NT2/D1 (cell line): Measurements from ENCODE around the gene TMED3.
"Not testable (repeated sequence)": the region's sequence is repeated elsewhere in the genome, so short reads cannot be mapped to it uniquely, and the experiment has no call there.

Experiments used
- DNase-seq: peaks from one replicate; pipeline ENCODE4 v3.0.0-alpha.2; 2011; ENCODE audit warnings: low read depth, low spot score
- H3K27me3 ChIP-seq: 2 replicates; pipeline ENCODE4 v1.6.0; 2011; ENCODE audit warnings: mild to moderate bottlenecking; ENCODE audit not compliant: insufficient read length, insufficient read depth
- H3K36me3 ChIP-seq: 2 replicates; pipeline ENCODE4 v1.6.1; 2011; ENCODE audit warnings: mild to moderate bottlenecking, low read length, mixed read lengths; ENCODE audit not compliant: insufficient read depth, insufficient read length
- H3K4me1 ChIP-seq: 2 replicates; pipeline ENCODE4 v1.5.1; 2011; ENCODE audit not compliant: insufficient read depth, insufficient read length
- H3K4me3 ChIP-seq: 2 replicates; pipeline ENCODE4 v1.5.1; 2011; ENCODE audit warnings: low read depth; ENCODE audit not compliant: insufficient read length
- H3K9ac ChIP-seq: 2 replicates; pipeline ENCODE4 v1.6.0; 2011; ENCODE audit warnings: low read depth; ENCODE audit not compliant: insufficient read length
- H3K9me3 ChIP-seq: 2 replicates; pipeline ENCODE4 v1.5.1; 2011; ENCODE audit warnings: mild to moderate bottlenecking, low read length; ENCODE audit not compliant: insufficient read depth
- SUZ12 ChIP-seq: IDR thresholded peaks from 2 replicates; pipeline ENCODE4 v1.6.1; 2011; ENCODE audit not compliant: insufficient read length, insufficient read depth; ENCODE audit errors: extremely low read depth
- YY1 ChIP-seq: IDR thresholded peaks from 2 replicates; pipeline ENCODE4 v1.6.1; 2011; ENCODE audit not compliant: insufficient read length, insufficient read depth
- ZNF274 ChIP-seq: IDR thresholded peaks from 2 replicates; pipeline ENCODE4 v1.6.1; 2011; ENCODE audit warnings: mild to moderate bottlenecking, low read depth, low read length

TMED3 gene

DNA sequence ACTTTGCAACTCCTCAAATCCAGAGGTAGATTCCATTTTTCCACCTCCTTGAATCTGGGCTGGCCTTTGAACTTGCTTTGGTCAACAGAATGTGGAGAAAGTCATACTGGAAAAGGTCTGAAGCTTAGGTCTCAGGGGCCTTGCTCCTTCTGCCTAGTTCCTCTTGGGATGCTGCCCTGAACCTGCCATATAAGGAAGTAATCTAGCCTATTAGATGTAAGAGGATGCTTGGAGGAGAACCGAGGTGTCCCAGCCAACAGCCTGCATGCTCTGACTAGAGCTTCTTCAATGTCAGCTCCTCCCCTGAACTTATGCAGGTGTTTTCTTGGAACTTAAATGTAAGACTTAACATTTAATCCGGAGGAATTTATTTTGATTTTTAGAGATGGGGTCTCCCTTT is 2.0 kb upstream of the TMED3 start:
- no peaks in the 10 kb centered on the region for H3K9me3 ChIP-seq
- H3K9ac ChIP-seq, result no peak overlapping the region
- H3K36me3 ChIP-seq, result peaks cover 12% of the 10 kb centered on the region
- H3K4me3 ChIP-seq, result no peak overlapping the region
- TF ChIP-seq SUZ12 (no peak), YY1 (no peak), ZNF274 (no peak)
- H3K27me3 ChIP-seq, result peaks cover 35% of the 10 kb centered on the region
- H3K4me1 ChIP-seq, result peaks cover 3% of the 10 kb centered on the region
- DNase-seq, result no peak

DNA sequence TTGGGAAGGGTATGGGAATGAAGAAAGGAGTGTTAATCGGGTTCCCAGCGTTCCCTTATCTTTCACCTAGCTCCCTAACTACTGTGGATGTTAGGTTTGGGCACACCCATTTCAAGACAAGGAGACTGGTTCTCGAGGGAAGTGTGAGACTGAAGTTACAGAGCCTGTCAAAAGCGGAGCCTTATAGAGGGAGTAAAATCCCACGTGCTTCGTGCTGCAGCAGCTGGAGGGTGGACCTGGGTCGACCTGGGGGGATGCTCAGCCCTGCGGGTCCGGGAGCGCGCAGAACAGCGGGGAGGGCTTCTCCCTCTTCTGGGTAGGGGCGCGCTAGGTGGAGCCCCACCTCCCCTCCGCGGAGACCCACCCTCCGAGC is 314 bp upstream of the TMED3 start:
- Histone ChIP-seq H3K9ac (peak overlapping the region; percentile 67), H3K4me3 (peak overlapping the region; percentile 53), H3K9me3 (no peaks in the 10 kb centered on the region), H3K36me3 (peaks cover 30% of the 10 kb centered on the region), H3K27me3 (peaks cover 34% of the 10 kb centered on the region), H3K4me1 (peaks cover 3% of the 10 kb centered on the region)
- TF ChIP-seq SUZ12 (no peak), YY1 (no peak), ZNF274 (no peak)
- DNase-seq, result no peak

DNA sequence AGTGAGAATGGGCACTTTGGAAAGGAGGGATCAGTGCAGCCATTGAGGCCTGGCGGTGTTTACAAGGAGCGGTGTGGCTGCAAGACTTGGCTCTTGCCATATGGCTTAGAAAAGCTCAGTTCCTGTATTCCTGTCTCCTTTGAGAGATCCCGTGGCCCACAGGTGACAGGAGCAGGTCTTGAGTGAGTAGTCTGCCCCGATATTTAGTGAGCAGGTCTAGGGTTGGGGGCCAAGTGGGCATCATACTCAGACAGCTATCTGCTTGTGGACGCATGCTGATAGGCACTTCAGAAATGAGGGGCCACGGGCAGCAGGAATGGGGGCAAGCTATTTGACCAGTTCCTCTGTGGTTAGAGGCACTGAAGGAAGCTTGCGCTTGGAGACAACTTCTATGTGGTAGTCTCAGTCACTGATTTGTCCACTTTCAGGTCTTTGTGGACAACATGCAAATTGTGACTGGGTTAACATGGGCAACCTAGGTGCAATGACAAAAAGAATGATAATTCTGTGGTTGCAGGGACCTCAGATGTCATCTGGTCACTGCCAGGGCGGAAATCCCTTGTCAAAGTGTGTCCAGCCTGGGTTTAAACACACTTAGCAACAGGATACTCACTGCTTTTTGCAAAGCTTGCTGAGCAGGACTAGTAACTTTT is 1.1 kb downstream of the TMED3 start:
- DNase-seq, result no peak
- H3K27me3 ChIP-seq, result peaks cover 30% of the 10 kb centered on the region
- no peak for TF ChIP-seq YY1
- TF ChIP-seq SUZ12, result no peak
- TF ChIP-seq ZNF274, result no peak
- H3K9me3 ChIP-seq, result no peaks in the 10 kb centered on the region
- H3K4me3 ChIP-seq, result peak overlapping the region; percentile 97
- peaks cover 44% of the 10 kb centered on the region for H3K36me3 ChIP-seq
- H3K9ac ChIP-seq, result peak overlapping the region; percentile 99
- H3K4me1 ChIP-seq, result peaks cover 3% of the 10 kb centered on the region

DNA sequence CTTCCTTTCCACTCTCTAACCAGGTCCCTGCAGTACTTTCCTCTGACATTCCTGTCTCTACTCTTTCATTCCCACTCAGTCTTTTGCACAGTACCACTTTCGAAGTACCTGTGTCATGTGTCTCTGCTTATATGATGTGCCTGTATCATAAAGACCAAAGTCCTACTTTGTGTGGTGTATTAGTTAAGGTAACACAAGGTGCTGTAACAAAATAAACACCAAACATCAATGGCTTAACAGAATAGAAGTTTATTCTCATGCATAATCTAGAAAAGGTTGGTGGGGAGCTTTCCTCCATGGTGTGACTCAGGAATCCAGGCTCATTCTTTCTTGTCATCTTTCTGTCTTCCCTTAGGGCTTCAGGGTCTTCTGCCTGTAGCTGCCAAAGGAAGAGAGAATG is 3.3 kb downstream of the TMED3 start:
- peaks cover 66% of the 10 kb centered on the region for H3K36me3 ChIP-seq
- DNase-seq, result no peak
- no peak overlapping the region for H3K4me3 ChIP-seq
- peaks cover 3% of the 10 kb centered on the region for H3K4me1 ChIP-seq
- peaks cover 14% of the 10 kb centered on the region for H3K27me3 ChIP-seq
- peaks cover 8% of the 10 kb centered on the region; the same call in 1 of the 2 replicates for H3K9me3 ChIP-seq
- TF ChIP-seq SUZ12 (no peak), YY1 (no peak), ZNF274 (no peak)
- H3K9ac ChIP-seq, result no peak overlapping the region

DNA sequence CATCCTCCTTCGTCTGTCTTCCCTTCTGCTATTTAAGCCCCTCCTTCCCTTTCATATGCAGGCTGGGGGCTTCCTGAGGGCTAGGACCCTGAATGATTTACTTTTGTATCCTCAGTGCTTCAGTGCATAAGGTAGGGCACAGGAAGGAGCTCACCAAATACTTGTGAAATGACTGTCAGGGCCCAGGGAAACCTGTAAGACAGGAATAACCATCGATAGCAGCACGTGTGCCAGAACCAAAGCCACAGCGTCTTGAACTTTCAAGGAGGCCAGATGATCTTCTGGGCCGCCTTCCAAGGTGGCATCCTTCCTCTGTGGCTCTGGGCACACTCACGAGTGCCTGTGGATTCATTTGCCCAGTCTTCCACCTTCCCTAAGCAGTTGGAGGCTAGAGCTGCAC is 3.9 kb downstream of the TMED3 start:
- H3K4me1 ChIP-seq, result peaks cover 3% of the 10 kb centered on the region
- peaks cover 72% of the 10 kb centered on the region for H3K36me3 ChIP-seq
- TF ChIP-seq SUZ12 (no peak), ZNF274 (no peak), YY1 (no peak)
- H3K9me3 ChIP-seq, result peaks cover 13% of the 10 kb centered on the region; the same call in 1 of the 2 replicates
- H3K4me3 ChIP-seq, result no peak overlapping the region
- peaks cover 9% of the 10 kb centered on the region for H3K27me3 ChIP-seq
- no peak overlapping the region for H3K9ac ChIP-seq
- DNase-seq, result no peak

DNA sequence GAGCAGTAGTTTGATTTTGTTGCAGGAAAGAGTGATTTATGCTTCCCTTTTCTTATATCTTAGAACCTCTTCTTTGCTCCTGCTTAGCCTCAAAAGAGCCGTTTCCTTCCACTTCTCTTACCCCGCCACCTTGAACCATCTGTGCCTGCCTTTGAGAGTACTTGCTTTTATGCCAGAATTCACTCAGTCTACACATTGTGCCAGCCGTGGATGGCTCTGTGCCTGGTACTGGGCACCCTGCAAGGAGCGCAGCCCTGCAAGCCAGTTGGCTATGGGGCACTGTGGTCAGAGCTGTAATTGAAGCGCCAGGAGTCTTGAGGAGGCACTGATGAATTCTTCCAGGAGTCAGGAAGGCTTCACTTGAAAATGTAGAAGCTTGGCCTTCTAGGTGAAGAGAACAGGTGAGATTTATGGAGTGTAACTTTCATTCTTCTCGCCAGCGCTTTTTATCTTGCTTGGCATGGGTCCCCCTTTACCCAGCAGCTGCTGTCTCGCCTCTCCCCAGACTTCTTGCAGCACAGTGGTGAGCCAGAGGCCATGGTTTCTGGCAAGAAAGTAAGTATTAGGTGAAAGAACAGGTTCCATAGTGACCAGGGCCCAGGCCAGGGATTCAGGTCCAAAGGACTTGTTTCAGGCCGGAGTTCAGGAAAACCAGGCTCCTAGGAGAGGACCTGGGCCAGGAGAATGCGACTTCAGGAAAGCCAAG is 4.9 kb downstream of the TMED3 start:
- Histone ChIP-seq H3K27me3 (no peaks in the 10 kb centered on the region), H3K9me3 (peaks cover 13% of the 10 kb centered on the region; the same call in 1 of the 2 replicates), H3K36me3 (peaks cover 77% of the 10 kb centered on the region), H3K9ac (no peak overlapping the region), H3K4me1 (peaks cover 3% of the 10 kb centered on the region), H3K4me3 (no peak overlapping the region)
- no peak for DNase-seq
- TF ChIP-seq ZNF274 (no peak), YY1 (no peak), SUZ12 (no peak)

DNA sequence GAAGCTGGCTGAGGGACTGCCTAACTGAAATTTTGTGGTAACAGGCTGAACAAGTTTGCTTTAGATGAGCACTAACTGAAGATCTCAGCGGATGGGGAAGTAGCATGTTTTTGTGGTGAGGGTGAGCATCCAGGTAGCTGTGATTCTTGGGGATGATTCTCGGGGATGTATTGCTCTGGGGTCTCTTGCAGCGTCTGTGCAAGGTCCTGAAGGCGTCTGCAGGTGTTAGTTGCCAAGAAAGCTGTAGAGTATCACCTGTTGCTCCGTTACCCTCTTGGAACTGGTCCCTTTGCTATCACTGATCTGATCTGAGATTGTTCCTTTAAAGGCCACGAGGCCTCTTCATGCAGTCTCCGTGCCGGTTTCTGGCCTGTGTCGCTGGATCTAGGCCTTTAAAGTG is 6.0 kb downstream of the TMED3 start:
- H3K4me3 ChIP-seq, result no peak overlapping the region
- peaks cover 88% of the 10 kb centered on the region for H3K36me3 ChIP-seq
- H3K9me3 ChIP-seq, result peaks cover 13% of the 10 kb centered on the region; the same call in 1 of the 2 replicates
- DNase-seq, result no peak
- H3K9ac ChIP-seq, result no peak overlapping the region
- TF ChIP-seq ZNF274 (no peak), SUZ12 (no peak), YY1 (no peak)
- peaks cover 3% of the 10 kb centered on the region for H3K4me1 ChIP-seq
- H3K27me3 ChIP-seq, result no peaks in the 10 kb centered on the region

DNA sequence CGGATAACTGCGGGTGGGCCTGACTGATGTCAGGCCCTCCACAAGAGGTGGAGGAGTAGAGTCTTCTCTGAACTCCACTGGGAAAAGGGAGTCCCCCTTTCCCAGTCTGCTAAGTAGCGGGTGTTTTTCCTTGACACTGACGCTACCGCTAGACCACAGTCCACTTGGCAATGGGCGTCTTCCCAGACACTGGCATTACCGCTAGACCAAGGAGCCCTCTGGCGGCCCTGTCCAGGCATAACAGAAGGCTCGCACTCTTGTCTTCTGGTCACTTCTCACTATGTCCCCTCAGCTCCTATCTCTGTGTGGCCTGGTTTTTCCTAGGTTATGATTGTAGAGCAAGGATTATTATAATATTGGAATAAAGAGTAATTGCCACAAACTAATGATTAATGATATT is 9.1 kb downstream of the TMED3 start:
- DNase-seq, H3K4me3 ChIP-seq, H3K9ac ChIP-seq, H3K27me3 ChIP-seq, H3K4me1 ChIP-seq: not testable (repeated sequence)
- peaks cover 93% of the 10 kb centered on the region for H3K36me3 ChIP-seq
- H3K9me3 ChIP-seq, result peaks cover 13% of the 10 kb centered on the region; the same call in 1 of the 2 replicates
